GM12878 (cell line): ENCODE measurements around the gene SPNS1. TPM values are rescaled to one million over a fixed set of nuclear protein-coding genes. Genes with fewer than 3 reads are reported as not detected.

Experiments
- ASH2L ChIP-seq: fragments of 300-600, 200-600 bp; sonication (generic); IDR thresholded peaks from 2 replicates; pipeline ENCODE4 v1.6.1; 2017; ENCODE audit warnings: low read depth, mild to moderate bottlenecking, borderline replicate concordance
- BMI1 ChIP-seq: fragments of 450-650 bp; IDR thresholded peaks from 2 replicates; pipeline ENCODE4 v1.6.1; 2016; ENCODE audit warnings: mild to moderate bottlenecking, moderate library complexity, borderline replicate concordance
- EGR1 ChIP-seq, 2 experiments: IDR thresholded peaks; 1 replicate in 1 of 2; 2 replicates in 1 of 2; pipeline ENCODE4 v1.6.1; 2011 to 2012; ENCODE audit warnings: low read depth in 2 of 2, low read length in 2 of 2, borderline replicate concordance in 1 of 2, mild to moderate bottlenecking in 1 of 2, moderate library complexity in 1 of 2
- EP300 ChIP-seq, 2 experiments: fragments of 150-350 bp in 1 of 2; IDR thresholded peaks; 2 replicates each; pipeline ENCODE4 v1.6.1; 2011 to 2012; ENCODE audit warnings: low read depth in 2 of 2, low read length in 2 of 2, borderline replicate concordance in 1 of 2, improper control_type of control experiment in 1 of 2, inconsistent platforms in 1 of 2; ENCODE audit not compliant: control insufficient read depth in 1 of 2
- FOS ChIP-seq: IDR thresholded peaks from 3 replicates; pipeline ENCODE4 v1.6.1; 2011; ENCODE audit warnings: borderline replicate concordance; ENCODE audit not compliant: insufficient read length; ENCODE audit errors: extremely low read depth
- HDAC2 ChIP-seq: fragments of 200-600 bp; sonication (generic); IDR thresholded peaks from 2 replicates; pipeline ENCODE4 v1.6.1; 2017
- HDGF ChIP-seq: fragments of 450-650 bp; IDR thresholded peaks from 2 replicates; pipeline ENCODE4 v1.6.1; 2016; ENCODE audit warnings: antibody characterized with exemption
- IKZF2 ChIP-seq, 2 experiments: fragments of 450-650 bp; IDR thresholded peaks; 2 replicates each; pipeline ENCODE4 v1.6.1; 2017; ENCODE audit warnings: mild to moderate bottlenecking in 2 of 2, moderate library complexity in 2 of 2
- MTA2 ChIP-seq: fragments of 450-650 bp; IDR thresholded peaks from 2 replicates; pipeline ENCODE4 v1.6.1; 2016; ENCODE audit warnings: low read depth, mild to moderate bottlenecking, moderate library complexity
- NR2F1 ChIP-seq: fragments of 450-650 bp; conservative IDR thresholded peaks from 2 replicates; pipeline ENCODE4 v1.6.1; 2017; ENCODE audit warnings: mild to moderate bottlenecking
- POLR2AphosphoS5 ChIP-seq: IDR thresholded peaks from 2 replicates; pipeline ENCODE4 v1.6.1; 2011; ENCODE audit warnings: mild to moderate bottlenecking, low read length, inconsistent platforms
- RAD21 ChIP-seq: IDR thresholded peaks from 2 replicates; pipeline ENCODE4 v1.6.1; 2011; ENCODE audit warnings: mild to moderate bottlenecking, low read depth, low read length, moderate library complexity; ENCODE audit not compliant: insufficient read depth
- RB1 ChIP-seq: fragments of 450-650 bp; formaldehyde crosslinking; IDR thresholded peaks from 2 replicates; pipeline ENCODE4 v1.6.1; 2017; ENCODE audit warnings: mild to moderate bottlenecking, borderline replicate concordance
- SMAD5 ChIP-seq: IDR thresholded peaks from 2 replicates; pipeline ENCODE4 v1.6.1; 2016; ENCODE audit warnings: antibody characterized with exemption, low read depth
- SMARCA5 ChIP-seq: fragments of 450-650 bp; IDR thresholded peaks from 2 replicates; pipeline ENCODE4 v1.6.1; 2017; ENCODE audit warnings: mild to moderate bottlenecking
- STAT1 ChIP-seq: fragments of 450-650 bp; conservative IDR thresholded peaks from 2 replicates; pipeline ENCODE4 v1.6.1; 2014; ENCODE audit warnings: antibody characterized with exemption, mild to moderate bottlenecking
- SUPT20H ChIP-seq: IDR thresholded peaks from 2 replicates; pipeline ENCODE4 v1.6.1; 2011; ENCODE audit warnings: low read depth, mild to moderate bottlenecking, low read length, moderate library complexity, borderline replicate concordance; ENCODE audit not compliant: control insufficient read depth
- TBL1XR1 ChIP-seq: IDR thresholded peaks from 2 replicates; pipeline ENCODE4 v1.6.1; 2012; ENCODE audit warnings: low read depth, low read length, improper control_type of control experiment
- YY1 ChIP-seq: IDR thresholded peaks from 2 replicates; pipeline ENCODE4 v1.6.1; 2011; ENCODE audit warnings: low read depth, mild to moderate bottlenecking, low read length
- ZNF384 ChIP-seq: IDR thresholded peaks from 2 replicates; pipeline ENCODE4 v1.6.1; 2012; ENCODE audit warnings: low read depth, mild to moderate bottlenecking, low read length, improper control_type of control experiment, borderline replicate concordance
- polyA plus RNA-seq, 11 experiments: library from polyadenylated mRNA; depleted of rRNA in 4 of 11; unstranded in 6 of 11; stranded (reverse) in 5 of 11; fragments of >200 nt; fragmentation: Nextera tagmentation in 4 of 11; fragmentation: Illumina TruSeq in 1 of 11; extraction: Ambion mirVana in 4 of 11; extraction: Trizol in 1 of 11; gene quantifications; 1 replicate in 1 of 11; 2 replicates in 10 of 11; pipeline versions ENCODE4 v1.2.1 to v1.2.3, GENCODE V29; 2011 to 2016; ENCODE audit warnings: inconsistent platforms in 2 of 11, missing spikeins in 2 of 11, low read depth in 1 of 11
- total RNA-seq, 4 experiments: library from RNA; depleted of rRNA in 3 of 4; stranded (reverse); fragments of >200 nt in 3 of 4; fragmentation: Illumina TruSeq in 1 of 4; extraction: Trizol in 1 of 4; gene quantifications; 2 replicates each; pipeline versions ENCODE4 v1.2.1 to v1.2.3, GENCODE V29; 2013 to 2021
- TF ChIP-seq, protein P1 (sequence below): IDR thresholded peaks from 2 replicates; pipeline ENCODE4 v1.6.1; 2012; ENCODE audit warnings: low read length, inconsistent platforms
- TF ChIP-seq, protein P2 (sequence below): IDR thresholded peaks from 2 replicates; pipeline ENCODE4 v1.6.1; 2012; ENCODE audit warnings: low read depth, low read length, improper control_type of control experiment
- TF ChIP-seq, protein P3 (sequence below): IDR thresholded peaks from 2 replicates; pipeline ENCODE4 v1.6.1; 2011; ENCODE audit warnings: low read depth, mild to moderate bottlenecking, low read length, moderate library complexity, borderline replicate concordance; ENCODE audit errors: extremely low read depth
- TF ChIP-seq, protein P4 (sequence below): fragments of 450-650 bp; formaldehyde crosslinking; IDR thresholded peaks from 2 replicates; pipeline ENCODE4 v1.4.0; 2020; ENCODE audit warnings: mild to moderate bottlenecking, moderate library complexity

SPNS1 gene
- total and polyA plus RNA-seq, 10 of the 15 experiments (the other 5 are each of a cell fraction or from before 2014, with no cell fraction given) = 0.16 to 37.6 (median 12.0) TPM

DNA sequence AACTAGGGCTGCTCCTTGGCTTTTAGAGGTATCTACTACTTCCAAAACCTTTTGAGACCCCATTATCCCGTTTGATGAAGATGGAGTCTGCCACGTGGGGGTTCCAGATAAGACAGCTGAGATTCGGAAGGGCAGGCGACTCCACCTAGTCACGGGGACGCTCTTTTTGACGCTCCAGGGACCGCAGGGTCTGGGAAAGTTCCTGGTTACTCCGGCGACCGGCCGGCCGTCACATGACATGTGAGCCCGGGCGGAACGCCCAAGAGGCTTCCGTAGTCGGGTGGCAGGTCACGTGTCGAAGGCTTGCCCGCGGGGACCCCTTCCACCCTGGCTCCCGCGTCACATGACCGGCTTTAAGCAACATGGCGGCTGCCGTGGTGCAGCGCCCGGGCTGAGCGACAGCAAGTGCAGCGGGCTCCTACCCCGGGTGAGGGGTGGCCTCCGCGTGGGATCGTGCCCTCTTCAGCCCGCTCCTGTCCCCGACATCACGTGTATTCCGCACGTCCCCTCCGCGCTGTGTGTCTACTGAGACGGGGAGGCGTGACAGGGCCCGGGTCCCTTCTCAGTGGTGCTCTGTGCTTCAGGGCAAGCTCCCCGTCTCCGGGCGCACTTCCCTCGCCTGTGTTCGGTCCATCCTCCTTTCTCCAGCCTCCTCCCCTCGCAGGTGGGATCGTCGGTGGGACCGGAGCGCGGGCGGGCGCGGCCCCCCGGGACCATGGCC lies at the start of gene SPNS1 (continued):
- TF ChIP-seq POLR2AphosphoS5 (peak; percentile 81), FOS (peak; percentile 51), HDGF (peak; percentile 21; the same call in 1 of the 2 replicates), MTA2 (0 out of 2 replicates have a peak, but pooled peaks have one; percentile 47), SUPT20H (no peak), HDAC2 (peak; percentile 84; the same call in 1 of the 2 replicates), IKZF2 (IDR thresholded peaks at IDR 0.05) (peak; percentile 70 to 77; a peak in 3 of 4 replicates), RAD21 (no peak), SMARCA5 (0 out of 2 replicates have a peak, but pooled peaks have one; percentile 18), ZNF384 (no peak), BMI1 (peak; percentile 53; the same call in 1 of the 2 replicates), SMAD5 (0 out of 2 replicates have a peak, but pooled peaks have one; percentile 37), ASH2L (no peak), EGR1 (IDR thresholded peaks at IDR 0.05; ENCODE audit: borderline replicate concordance in 1 of 2, low read depth in 2 of 2, low read length in 2 of 2) (no peak; a peak in 1 of 3 replicates), NR2F1 (peak; percentile 82), STAT1 (peak; percentile 53; the same call in 1 of the 2 replicates), RB1 (no peak; the same call in 1 of the 2 replicates), TBL1XR1 (peak; percentile 82; the same call in 1 of the 2 replicates), YY1 (peak; percentile 99), EP300 (IDR thresholded peaks at IDR 0.05; ENCODE audit: borderline replicate concordance in 1 of 2, control insufficient read depth in 1 of 2, low read depth in 2 of 2, low read length in 2 of 2) (peak; percentile 52 to 61; a peak in 1 of 4 replicates)
- TF ChIP-seq, protein P1, sequence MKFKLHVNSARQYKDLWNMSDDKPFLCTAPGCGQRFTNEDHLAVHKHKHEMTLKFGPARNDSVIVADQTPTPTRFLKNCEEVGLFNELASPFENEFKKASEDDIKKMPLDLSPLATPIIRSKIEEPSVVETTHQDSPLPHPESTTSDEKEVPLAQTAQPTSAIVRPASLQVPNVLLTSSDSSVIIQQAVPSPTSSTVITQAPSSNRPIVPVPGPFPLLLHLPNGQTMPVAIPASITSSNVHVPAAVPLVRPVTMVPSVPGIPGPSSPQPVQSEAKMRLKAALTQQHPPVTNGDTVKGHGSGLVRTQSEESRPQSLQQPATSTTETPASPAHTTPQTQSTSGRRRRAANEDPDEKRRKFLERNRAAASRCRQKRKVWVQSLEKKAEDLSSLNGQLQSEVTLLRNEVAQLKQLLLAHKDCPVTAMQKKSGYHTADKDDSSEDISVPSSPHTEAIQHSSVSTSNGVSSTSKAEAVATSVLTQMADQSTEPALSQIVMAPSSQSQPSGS = no peak
- TF ChIP-seq, protein P2, sequence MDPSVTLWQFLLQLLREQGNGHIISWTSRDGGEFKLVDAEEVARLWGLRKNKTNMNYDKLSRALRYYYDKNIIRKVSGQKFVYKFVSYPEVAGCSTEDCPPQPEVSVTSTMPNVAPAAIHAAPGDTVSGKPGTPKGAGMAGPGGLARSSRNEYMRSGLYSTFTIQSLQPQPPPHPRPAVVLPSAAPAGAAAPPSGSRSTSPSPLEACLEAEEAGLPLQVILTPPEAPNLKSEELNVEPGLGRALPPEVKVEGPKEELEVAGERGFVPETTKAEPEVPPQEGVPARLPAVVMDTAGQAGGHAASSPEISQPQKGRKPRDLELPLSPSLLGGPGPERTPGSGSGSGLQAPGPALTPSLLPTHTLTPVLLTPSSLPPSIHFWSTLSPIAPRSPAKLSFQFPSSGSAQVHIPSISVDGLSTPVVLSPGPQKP = peak; percentile 49
- TF ChIP-seq, protein P3, sequence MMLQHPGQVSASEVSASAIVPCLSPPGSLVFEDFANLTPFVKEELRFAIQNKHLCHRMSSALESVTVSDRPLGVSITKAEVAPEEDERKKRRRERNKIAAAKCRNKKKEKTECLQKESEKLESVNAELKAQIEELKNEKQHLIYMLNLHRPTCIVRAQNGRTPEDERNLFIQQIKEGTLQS = peak; percentile 99
- TF ChIP-seq, protein P4, sequence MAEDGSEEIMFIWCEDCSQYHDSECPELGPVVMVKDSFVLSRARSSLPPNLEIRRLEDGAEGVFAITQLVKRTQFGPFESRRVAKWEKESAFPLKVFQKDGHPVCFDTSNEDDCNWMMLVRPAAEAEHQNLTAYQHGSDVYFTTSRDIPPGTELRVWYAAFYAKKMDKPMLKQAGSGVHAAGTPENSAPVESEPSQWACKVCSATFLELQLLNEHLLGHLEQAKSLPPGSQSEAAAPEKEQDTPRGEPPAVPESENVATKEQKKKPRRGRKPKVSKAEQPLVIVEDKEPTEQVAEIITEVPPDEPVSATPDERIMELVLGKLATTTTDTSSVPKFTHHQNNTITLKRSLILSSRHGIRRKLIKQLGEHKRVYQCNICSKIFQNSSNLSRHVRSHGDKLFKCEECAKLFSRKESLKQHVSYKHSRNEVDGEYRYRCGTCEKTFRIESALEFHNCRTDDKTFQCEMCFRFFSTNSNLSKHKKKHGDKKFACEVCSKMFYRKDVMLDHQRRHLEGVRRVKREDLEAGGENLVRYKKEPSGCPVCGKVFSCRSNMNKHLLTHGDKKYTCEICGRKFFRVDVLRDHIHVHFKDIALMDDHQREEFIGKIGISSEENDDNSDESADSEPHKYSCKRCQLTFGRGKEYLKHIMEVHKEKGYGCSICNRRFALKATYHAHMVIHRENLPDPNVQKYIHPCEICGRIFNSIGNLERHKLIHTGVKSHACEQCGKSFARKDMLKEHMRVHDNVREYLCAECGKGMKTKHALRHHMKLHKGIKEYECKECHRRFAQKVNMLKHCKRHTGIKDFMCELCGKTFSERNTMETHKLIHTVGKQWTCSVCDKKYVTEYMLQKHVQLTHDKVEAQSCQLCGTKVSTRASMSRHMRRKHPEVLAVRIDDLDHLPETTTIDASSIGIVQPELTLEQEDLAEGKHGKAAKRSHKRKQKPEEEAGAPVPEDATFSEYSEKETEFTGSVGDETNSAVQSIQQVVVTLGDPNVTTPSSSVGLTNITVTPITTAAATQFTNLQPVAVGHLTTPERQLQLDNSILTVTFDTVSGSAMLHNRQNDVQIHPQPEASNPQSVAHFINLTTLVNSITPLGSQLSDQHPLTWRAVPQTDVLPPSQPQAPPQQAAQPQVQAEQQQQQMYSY (CRISPR knock-in tag) = no peak
